GM19025 (cell line): ENCODE results near the gene TBC1D22A.

Source experiments
- ATAC-seq: cut with Tn5 transposase; IDR thresholded peaks from one replicate; pipeline ENCODE4 v1.9.1; 2021; ENCODE audit warnings: mild to moderate bottlenecking, low read depth, moderate library complexity; ENCODE audit not compliant: unreplicated experiment

TBC1D22A gene

GRCh38 chr22:47153854-47154525 lies 391.5 kb downstream of the TBC1D22A start:
- ATAC-seq = no peak

GRCh38 chr22:47154621-47155081 lies 392.2 kb downstream of the TBC1D22A start:
- ATAC-seq = no peak

GRCh38 chr22:47155131-47155885 lies 392.9 kb downstream of the TBC1D22A start:
- no peak for ATAC-seq

GRCh38 chr22:47155912-47156311 lies 393.5 kb downstream of the TBC1D22A start:
- ATAC-seq = no peak

GRCh38 chr22:47156352-47157092 lies 394.1 kb downstream of the TBC1D22A start:
- no peak for ATAC-seq

- no peak for ATAC-seq
These were observed 394.6 kb downstream of the TBC1D22A start for GRCh38 chr22:47157093-47157420.

GRCh38 chr22:47157486-47158270 lies 395.2 kb downstream of the TBC1D22A start:
- ATAC-seq = no peak

GRCh38 chr22:47158457-47158856 lies 396.0 kb downstream of the TBC1D22A start:
- no peak for ATAC-seq

- no peak for ATAC-seq
These were observed 397.1 kb downstream of the TBC1D22A start for GRCh38 chr22:47159592-47159991.

- ATAC-seq = no peak
These were observed 397.7 kb downstream of the TBC1D22A start for GRCh38 chr22:47160141-47160541.

GRCh38 chr22:47160781-47161520 lies 398.5 kb downstream of the TBC1D22A start:
- ATAC-seq = no peak

GRCh38 chr22:47161631-47162030 lies 399.2 kb downstream of the TBC1D22A start:
- ATAC-seq = no peak

GRCh38 chr22:47162865-47163264 lies 400.4 kb downstream of the TBC1D22A start:
- no peak for ATAC-seq

- ATAC-seq = no peak
These were observed 401.0 kb downstream of the TBC1D22A start for GRCh38 chr22:47163481-47163855.

- no peak for ATAC-seq
These were observed 401.5 kb downstream of the TBC1D22A start for GRCh38 chr22:47163856-47164513.

- ATAC-seq = no peak
These were observed 402.3 kb downstream of the TBC1D22A start for GRCh38 chr22:47164514-47165337.

- ATAC-seq = no peak
These were observed 403.0 kb downstream of the TBC1D22A start for GRCh38 chr22:47165338-47166032.

- no peak for ATAC-seq
These were observed 403.6 kb downstream of the TBC1D22A start for GRCh38 chr22:47166033-47166404.
